NCI-H510A (cell line): ENCODE results near the gene DSTN.

Experiments
- DNase-seq: peaks from one replicate; lab custom pipeline; 2025; lab: John Stamatoyannopoulos, UW

Gene DSTN

GRCh38 chr20:17612287-17612991 is 42.6 kb downstream of the DSTN start:
- DNase-seq = no peak

- DNase-seq = no peak
Observed at GRCh38 chr20:17612992-17613327, 43.1 kb downstream of the DSTN start.

GRCh38 chr20:17613328-17614175 is 43.7 kb downstream of the DSTN start:
- no peak for DNase-seq

- peak; percentile 82 for DNase-seq
Observed at GRCh38 chr20:17614176-17614811, 44.4 kb downstream of the DSTN start.

- no peak for DNase-seq
Observed at GRCh38 chr20:17614812-17615644, 45.2 kb downstream of the DSTN start.

GRCh38 chr20:17615645-17616479 is 46.0 kb downstream of the DSTN start:
- peak; percentile 61 for DNase-seq

GRCh38 chr20:17616480-17617211 is 46.8 kb downstream of the DSTN start:
- no peak for DNase-seq

- DNase-seq = peak; percentile 26
Observed at GRCh38 chr20:17617212-17617867, 47.5 kb downstream of the DSTN start.

GRCh38 chr20:17617868-17618672 is 48.2 kb downstream of the DSTN start:
- no peak for DNase-seq

GRCh38 chr20:17618673-17619013 is 48.8 kb downstream of the DSTN start:
- no peak for DNase-seq

GRCh38 chr20:17619351-17620093 is 49.6 kb downstream of the DSTN start:
- DNase-seq = no peak

- no peak for DNase-seq
Observed at GRCh38 chr20:17620371-17621228, 50.7 kb downstream of the DSTN start.

GRCh38 chr20:17621229-17621968 is 51.5 kb downstream of the DSTN start:
- DNase-seq = no peak

GRCh38 chr20:17622086-17622850 is 52.4 kb downstream of the DSTN start:
- DNase-seq = no peak

GRCh38 chr20:17622851-17623508 is 53.1 kb downstream of the DSTN start:
- DNase-seq = no peak
